Measurements from ENCODE around the gene TTC33. TPM values are rescaled to one million over a fixed set of nuclear protein-coding genes. Genes with fewer than 3 reads are reported as not detected.

TTC33 gene, protein sequence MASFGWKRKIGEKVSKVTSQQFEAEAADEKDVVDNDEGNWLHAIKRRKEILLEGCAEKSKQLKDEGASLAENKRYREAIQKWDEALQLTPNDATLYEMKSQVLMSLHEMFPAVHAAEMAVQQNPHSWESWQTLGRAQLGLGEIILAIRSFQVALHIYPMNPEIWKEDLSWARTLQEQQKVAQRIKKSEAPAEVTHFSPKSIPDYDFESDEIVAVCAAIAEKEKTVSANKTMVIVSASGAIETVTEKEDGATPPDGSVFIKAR
- 23.1 TPM for total RNA-seq
- polyA plus RNA-seq (ENCODE audit: insufficient read depth in 1 of 8, insufficient read length in 8 of 8, low replicate concordance in 1 of 8): 10 to 100 TPM; 13.4 to 21.9 (median 17.7) TPM
- long read RNA-seq, donor 1, partial matches to known transcripts: 0 of 3 reads
- long read RNA-seq, donor 1, other reads (novel, unspliced or antisense): 0 of 3 reads
- long read RNA-seq, donor 2, partial matches to known transcripts: 0 of 1 reads
- long read RNA-seq, donor 2, other reads (novel, unspliced or antisense): 0 of 1 reads
- long read RNA-seq, donor 3, transcript TTC33-201 (5 exons, 2,612 nt): major isoform, 9 of 9 reads
- long read RNA-seq, donor 3, partial matches to known transcripts: 0 of 9 reads
- long read RNA-seq, donor 3, other reads (novel, unspliced or antisense): 0 of 9 reads
- long read RNA-seq, donor 4, partial matches to known transcripts: 0 of 3 reads
- long read RNA-seq, donor 4, other reads (novel, unspliced or antisense): 0 of 3 reads
- long read RNA-seq, donor 5, transcript TTC33-201 (5 exons, 2,612 nt): major isoform, 13 of 20 reads
- long read RNA-seq, donor 5, partial matches to known transcripts: 5 of 20 reads
- long read RNA-seq, donor 5, other reads (novel, unspliced or antisense): 0 of 20 reads
- long read RNA-seq, donor 6, partial matches to known transcripts: 6 of 13 reads
- long read RNA-seq, donor 6, other reads (novel, unspliced or antisense): 0 of 13 reads
- long read RNA-seq, donor 7, transcript TTC33-201 (5 exons, 2,612 nt): major isoform, 7 of 12 reads
- long read RNA-seq, donor 7, partial matches to known transcripts: 5 of 12 reads
- long read RNA-seq, donor 7, other reads (novel, unspliced or antisense): 0 of 12 reads
- long read RNA-seq, donor 8, partial matches to known transcripts: 32 of 38 reads
- long read RNA-seq, donor 8, other reads (novel, unspliced or antisense): 0 of 38 reads
- long read RNA-seq, donor 9, partial matches to known transcripts: 0 of 3 reads
- long read RNA-seq, donor 9, other reads (novel, unspliced or antisense): 0 of 3 reads
- long read RNA-seq, donor 10, transcript TTC33-201 (5 exons, 2,612 nt): major isoform, 7 of 8 reads
- long read RNA-seq, donor 10, partial matches to known transcripts: 0 of 8 reads
- long read RNA-seq, donor 10, other reads (novel, unspliced or antisense): 0 of 8 reads
- long read RNA-seq, donor 11, transcript TTC33-201 (5 exons, 2,612 nt): major isoform, 5 of 6 reads
- long read RNA-seq, donor 11, partial matches to known transcripts: 0 of 6 reads
- long read RNA-seq, donor 11, other reads (novel, unspliced or antisense): 0 of 6 reads

DNA sequence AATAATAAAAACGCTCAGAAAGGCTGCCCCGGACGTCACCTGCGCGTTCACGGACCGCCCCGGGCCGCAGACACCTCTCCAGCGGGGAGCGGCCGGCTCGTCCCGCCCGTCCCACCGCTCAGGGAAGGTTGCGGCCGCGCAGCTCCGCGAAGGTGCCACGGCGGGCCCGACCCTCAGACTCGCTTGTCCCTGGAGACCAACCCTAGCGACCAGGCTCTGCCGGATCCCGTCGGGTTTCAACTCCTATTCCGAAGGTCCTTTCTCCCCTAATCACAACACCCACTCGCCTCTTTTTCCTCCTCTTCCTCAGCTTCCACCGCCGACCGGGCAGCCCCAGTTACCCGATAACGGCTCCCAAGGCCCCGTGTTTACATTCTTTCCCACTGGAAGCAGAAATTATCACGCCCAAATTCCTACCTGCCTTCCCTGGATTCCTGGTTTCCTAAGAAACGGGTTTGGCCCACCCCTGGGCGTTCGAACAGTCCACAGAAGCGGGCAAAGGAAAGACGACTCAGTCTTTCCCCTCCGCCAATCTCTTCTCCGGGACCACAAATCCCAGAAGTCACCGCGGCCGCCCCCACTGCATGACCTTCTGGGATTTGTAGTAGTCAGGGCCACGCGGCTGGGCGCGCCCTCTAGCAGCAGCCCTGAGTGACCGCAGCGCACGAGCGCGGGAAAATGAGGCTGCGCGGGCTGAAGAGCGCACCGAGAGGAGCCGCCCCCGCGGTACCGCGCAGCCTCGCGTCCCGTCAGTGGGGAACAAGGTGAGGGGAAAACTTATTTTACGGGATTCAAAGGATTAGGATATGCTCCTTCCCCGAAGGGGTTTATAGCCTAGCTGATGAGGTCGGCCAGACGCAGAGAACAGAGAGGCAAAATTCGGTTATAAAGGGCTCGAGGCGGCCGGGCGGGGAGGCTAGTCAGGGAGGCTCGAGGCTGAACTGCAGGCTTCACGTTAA is at the start of gene TTC33:
Gene TTC33 (minus strand): TSS at position 555 of the 959 bp plus-strand sequence. CDS start 8,943 bp downstream, outside the sequence.
- peak; percentile 98 for DNase-seq
- peak within 1 kb of the TSS; percentile 66 for H3K4me3 ChIP-seq (ENCODE audit: low read length)
- 4% methylated on average over 80 of the region's 80 CpGs for WGBS (ENCODE audit: insufficient coverage)

DNA sequence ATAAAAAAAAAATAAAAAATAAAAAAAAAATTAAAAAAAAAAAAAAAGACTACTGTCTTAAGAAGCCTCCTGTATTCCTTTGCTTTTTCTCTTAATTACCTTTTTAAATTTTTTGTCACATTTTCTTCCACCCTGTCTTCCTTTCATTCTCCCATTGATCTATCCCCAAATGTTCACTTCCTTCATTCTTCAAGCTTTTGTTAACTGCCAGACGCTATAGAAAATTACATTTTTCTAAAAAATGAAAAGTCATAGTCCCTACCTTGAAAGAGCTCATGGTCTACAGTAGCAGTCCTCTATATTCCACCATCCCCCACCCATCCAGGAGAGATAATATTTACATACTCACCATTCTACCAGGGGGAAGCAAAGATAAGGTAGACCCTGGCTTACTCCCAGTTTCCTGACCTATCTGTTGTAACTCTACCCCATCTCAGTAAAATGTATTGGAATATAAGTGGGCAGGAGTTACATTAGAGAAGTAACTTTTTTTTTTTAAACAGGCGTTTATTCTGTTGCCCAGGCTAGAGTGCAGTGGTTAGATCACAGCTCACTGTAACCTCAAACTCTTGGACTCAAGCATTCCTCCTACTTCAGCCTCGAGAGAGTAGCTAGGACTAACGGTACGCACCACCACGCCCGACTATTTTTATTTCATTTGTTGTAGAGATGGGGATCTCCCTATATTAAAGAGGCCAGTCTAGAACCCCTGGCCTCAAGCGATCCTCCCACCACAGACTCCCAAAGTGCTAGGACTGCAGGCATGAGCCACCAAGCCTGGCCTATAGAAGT is 46.2 kb upstream of the TTC33 start:
- Histone ChIP-seq H3K27ac (ENCODE audit: low read length) (no peak overlapping the region), H3K36me3 (ENCODE audit: control insufficient read depth, insufficient read depth, low read length) (no peaks in the 10 kb centered on the region), H3K4me3 (ENCODE audit: low read length) (no peak overlapping the region), H3K4me1 (ENCODE audit: control insufficient read depth, insufficient read depth, low read length) (no peaks in the 10 kb centered on the region), H3K27me3 (ENCODE audit: control insufficient read depth, insufficient read depth, low read length) (no peaks in the 10 kb centered on the region), H3K9me3 (replicated peaks; ENCODE audit: control insufficient read depth, low read depth, low read length) (no peaks in the 10 kb centered on the region)
- no peak for DNase-seq
- WGBS (ENCODE audit: insufficient coverage): 100% methylated on average over 1 of the region's 8 CpGs

More for the DNA sequence above, at the start of gene TTC33:
- Histone ChIP-seq H3K27me3 (ENCODE audit: control insufficient read depth, insufficient read depth, low read length) (no peaks in the 10 kb centered on the region), H3K4me1 (ENCODE audit: control insufficient read depth, insufficient read depth, low read length) (peaks cover 8% of the 10 kb centered on the region), H3K27ac (ENCODE audit: low read length) (peak within 1 kb of the TSS; percentile 91), H3K9me3 (replicated peaks; ENCODE audit: control insufficient read depth, low read depth, low read length) (peaks cover 3% of the 10 kb centered on the region), H3K36me3 (ENCODE audit: control insufficient read depth, insufficient read depth, low read length) (peaks cover 2% of the 10 kb centered on the region)

DNA sequence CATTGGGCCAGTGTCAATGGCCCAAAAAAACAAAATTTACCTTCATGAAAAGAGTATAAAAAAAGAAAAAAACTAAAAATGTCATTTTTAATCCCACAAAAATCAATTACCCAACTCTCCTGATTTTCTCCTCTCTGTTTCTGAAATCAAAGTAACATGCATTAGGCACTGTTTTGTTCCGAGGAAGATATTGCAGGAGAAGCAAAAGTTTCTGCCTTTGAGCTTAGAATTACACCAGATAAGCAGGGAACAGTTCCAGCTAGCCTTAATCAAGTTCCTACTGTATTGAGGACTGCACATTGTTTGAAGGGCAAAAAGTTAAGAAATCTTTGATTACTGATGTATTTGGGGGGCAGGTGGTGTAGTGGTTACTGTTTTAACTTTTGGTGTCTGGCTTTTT is 43.5 kb upstream of the TTC33 start:
- Histone ChIP-seq H3K9me3 (replicated peaks; ENCODE audit: control insufficient read depth, low read depth, low read length) (no peaks in the 10 kb centered on the region), H3K4me1 (ENCODE audit: control insufficient read depth, insufficient read depth, low read length) (peaks cover 5% of the 10 kb centered on the region)

DNA sequence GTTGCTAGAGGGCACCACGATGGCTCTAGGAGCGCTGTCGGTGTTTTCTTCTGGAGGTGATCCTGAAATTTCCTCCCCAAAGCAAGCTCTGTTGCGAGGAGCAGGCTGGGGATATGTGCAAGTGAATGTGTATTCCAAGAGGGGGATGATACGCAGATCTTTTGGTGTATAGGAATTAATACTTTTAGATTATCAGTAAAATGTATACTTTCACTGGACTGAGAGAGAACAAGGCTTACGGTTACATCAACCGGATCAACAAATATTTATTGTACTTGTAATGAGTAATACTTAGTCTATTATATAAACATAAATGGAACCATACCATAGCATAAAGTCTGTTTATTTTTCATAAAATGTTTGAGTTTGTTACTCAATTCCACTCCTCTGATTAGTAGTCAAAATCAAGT is 43.0 kb upstream of the TTC33 start:
- Histone ChIP-seq H3K4me1 (ENCODE audit: control insufficient read depth, insufficient read depth, low read length) (peaks cover 5% of the 10 kb centered on the region), H3K9me3 (replicated peaks; ENCODE audit: control insufficient read depth, low read depth, low read length) (no peaks in the 10 kb centered on the region), H3K36me3 (ENCODE audit: control insufficient read depth, insufficient read depth, low read length) (peaks cover 2% of the 10 kb centered on the region), H3K27me3 (ENCODE audit: control insufficient read depth, insufficient read depth, low read length) (no peaks in the 10 kb centered on the region), H3K27ac (ENCODE audit: low read length) (peak overlapping the region; percentile 85), H3K4me3 (ENCODE audit: low read length) (peak overlapping the region; percentile 79)
- DNase-seq: no peak
- no CpG with 5 or more reads among the region's 7 CpGs for WGBS (ENCODE audit: insufficient coverage)

More for the DNA sequence above, 43.5 kb upstream of the TTC33 start:
- no peak overlapping the region for H3K27ac ChIP-seq (ENCODE audit: low read length)
- no peak overlapping the region for H3K4me3 ChIP-seq (ENCODE audit: low read length)
- peaks cover 2% of the 10 kb centered on the region for H3K36me3 ChIP-seq (ENCODE audit: control insufficient read depth, insufficient read depth, low read length)
- no peaks in the 10 kb centered on the region for H3K27me3 ChIP-seq (ENCODE audit: control insufficient read depth, insufficient read depth, low read length)
- DNase-seq: no peak
- 0% methylated on average over 1 of the region's 1 CpG for WGBS (ENCODE audit: insufficient coverage)

DNA sequence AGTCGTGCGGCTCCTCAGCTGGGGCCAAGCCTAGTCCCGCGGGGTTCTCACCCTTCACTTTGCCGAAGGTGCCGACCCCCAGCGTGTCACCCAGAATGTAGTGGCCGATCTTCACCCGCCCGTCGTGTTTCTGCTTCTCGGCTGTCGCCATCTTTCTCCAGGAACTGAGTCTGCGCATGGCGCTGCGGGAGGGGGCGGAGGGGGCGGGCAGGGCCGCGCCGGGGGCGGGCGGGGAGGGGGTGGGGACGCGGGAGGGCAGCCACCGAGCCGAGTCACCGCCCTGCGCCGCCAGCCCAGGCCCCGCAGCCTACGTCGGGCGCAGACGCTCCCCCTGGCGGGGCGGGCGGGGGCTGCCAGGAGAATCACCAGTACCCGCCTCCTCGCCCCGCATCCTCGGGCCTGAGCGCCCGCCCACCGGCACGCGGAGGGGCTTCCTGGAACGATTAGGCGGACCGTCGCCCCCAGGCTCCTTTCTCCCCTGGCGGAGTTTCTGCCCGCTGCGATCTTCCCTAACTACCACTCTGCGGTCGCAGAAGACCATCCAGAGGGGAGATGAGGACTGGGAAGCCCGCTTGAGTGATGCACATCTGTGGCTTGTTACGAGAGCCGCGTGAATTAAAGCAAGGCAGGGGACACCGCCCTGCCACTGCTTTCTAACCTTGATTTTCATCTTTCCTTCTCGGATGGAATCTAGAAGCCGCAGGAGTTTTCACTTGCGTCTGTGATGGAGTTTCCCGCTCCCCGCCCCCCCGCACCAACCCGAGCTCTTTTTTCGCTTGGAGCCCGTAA is 42.4 kb upstream of the TTC33 start, which contains the start of gene PRKAA1:
Gene PRKAA1 (minus strand): TSS at position 363 of the 789 bp plus-strand sequence. CDS start 185 bp downstream, at position 178.
- peak; percentile 95 for DNase-seq
- H3K36me3 ChIP-seq (ENCODE audit: control insufficient read depth, insufficient read depth, low read length): peaks cover 2% of the 10 kb centered on the region
- peak within 1 kb of the TSS; percentile 92 for H3K4me3 ChIP-seq (ENCODE audit: low read length)
- peak within 1 kb of the TSS; percentile 97 for H3K27ac ChIP-seq (ENCODE audit: low read length)
- peaks cover 5% of the 10 kb centered on the region for H3K4me1 ChIP-seq (ENCODE audit: control insufficient read depth, insufficient read depth, low read length)
- 0% methylated on average over 46 of the region's 70 CpGs for WGBS (ENCODE audit: insufficient coverage)
- H3K27me3 ChIP-seq (ENCODE audit: control insufficient read depth, insufficient read depth, low read length): no peaks in the 10 kb centered on the region
- no peaks in the 10 kb centered on the region for H3K9me3 ChIP-seq (replicated peaks; ENCODE audit: control insufficient read depth, low read depth, low read length)

DNA sequence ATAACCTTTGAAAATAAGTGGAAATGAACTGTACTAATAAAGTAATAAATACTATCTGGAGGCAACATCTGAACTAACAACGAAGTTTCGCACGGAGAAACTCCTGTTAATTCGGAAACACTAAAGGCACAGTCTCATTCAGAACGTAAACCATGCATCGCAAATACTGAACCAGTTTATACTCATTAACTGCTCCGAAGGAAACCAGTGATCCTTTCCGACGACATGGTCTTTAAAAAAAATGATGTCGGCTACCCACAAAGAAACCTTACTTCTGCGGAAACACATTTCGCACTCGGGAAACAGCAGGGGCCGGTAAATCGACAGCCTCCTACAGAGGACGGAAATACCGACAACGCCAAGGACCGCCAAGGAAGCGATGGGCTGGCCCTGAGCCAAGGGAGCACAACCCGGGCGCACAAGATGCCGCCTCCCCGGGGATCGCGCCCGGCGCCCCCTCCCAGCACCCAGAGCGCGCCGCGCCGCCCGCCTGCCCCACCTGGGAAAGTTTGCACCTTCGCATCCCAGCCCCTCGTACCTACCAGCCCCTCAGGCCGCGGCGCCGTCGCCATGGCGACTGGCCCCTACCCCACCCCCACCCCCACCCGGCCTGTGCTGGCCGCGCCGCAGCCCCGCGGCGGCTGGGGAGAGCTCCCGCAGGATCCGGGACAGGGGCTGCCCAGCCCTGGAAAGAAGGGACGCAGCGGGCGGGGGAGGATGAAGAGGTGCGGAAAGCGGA is 41.7 kb upstream of the TTC33 start:
- peak overlapping the region; percentile 92 for H3K4me3 ChIP-seq (ENCODE audit: low read length)
- H3K4me1 ChIP-seq (ENCODE audit: control insufficient read depth, insufficient read depth, low read length): peaks cover 5% of the 10 kb centered on the region
- H3K36me3 ChIP-seq (ENCODE audit: control insufficient read depth, insufficient read depth, low read length): peaks cover 2% of the 10 kb centered on the region
- no peaks in the 10 kb centered on the region for H3K9me3 ChIP-seq (replicated peaks; ENCODE audit: control insufficient read depth, low read depth, low read length)
- no peaks in the 10 kb centered on the region for H3K27me3 ChIP-seq (ENCODE audit: control insufficient read depth, insufficient read depth, low read length)
- WGBS (ENCODE audit: insufficient coverage): 0% methylated on average over 23 of the region's 56 CpGs
- peak overlapping the region; percentile 97 for H3K27ac ChIP-seq (ENCODE audit: low read length)
- peak; percentile 72 for DNase-seq

DNA sequence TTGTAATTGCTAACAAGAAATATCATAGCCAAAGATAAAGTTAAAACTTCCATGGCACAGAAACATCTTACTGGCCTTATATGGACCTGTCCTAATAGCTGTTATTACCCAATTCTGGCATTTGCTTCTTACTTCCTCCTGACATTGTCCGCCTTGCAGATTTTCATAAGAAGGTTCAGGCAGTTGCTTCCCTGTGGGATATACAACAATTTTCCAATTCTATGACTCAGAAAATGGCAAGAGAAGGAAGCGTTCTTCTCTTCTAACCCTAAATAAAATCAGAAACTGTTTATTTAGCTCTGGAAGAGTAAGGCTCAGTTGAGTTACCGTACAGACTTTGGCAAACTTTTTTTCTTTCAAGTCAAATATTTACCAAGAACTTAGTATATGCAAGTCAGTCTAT is 40.7 kb upstream of the TTC33 start:
- Histone ChIP-seq H3K4me1 (ENCODE audit: control insufficient read depth, insufficient read depth, low read length) (peaks cover 5% of the 10 kb centered on the region), H3K27ac (ENCODE audit: low read length) (peak overlapping the region; percentile 97), H3K36me3 (ENCODE audit: control insufficient read depth, insufficient read depth, low read length) (peaks cover 2% of the 10 kb centered on the region), H3K4me3 (ENCODE audit: low read length) (peak overlapping the region; percentile 92), H3K27me3 (ENCODE audit: control insufficient read depth, insufficient read depth, low read length) (no peaks in the 10 kb centered on the region), H3K9me3 (replicated peaks; ENCODE audit: control insufficient read depth, low read depth, low read length) (no peaks in the 10 kb centered on the region)
- peak; percentile 54 for DNase-seq
- 40% methylated on average over 1 of the region's 3 CpGs for WGBS (ENCODE audit: insufficient coverage)
